HG02798 (cell line): Measurements from ENCODE around the gene ZNF692.
"Not testable (repeated sequence)": the region's sequence is repeated elsewhere in the genome, so short reads cannot be mapped to it uniquely, and the experiment has no call there.

ENCODE experiments used
- ATAC-seq: cut with Tn5 transposase; IDR thresholded peaks from one replicate; pipeline ENCODE4 v1.9.1; 2021; ENCODE audit warnings: mild to moderate bottlenecking; ENCODE audit not compliant: unreplicated experiment, poor library complexity

Gene ZNF692

DNA sequence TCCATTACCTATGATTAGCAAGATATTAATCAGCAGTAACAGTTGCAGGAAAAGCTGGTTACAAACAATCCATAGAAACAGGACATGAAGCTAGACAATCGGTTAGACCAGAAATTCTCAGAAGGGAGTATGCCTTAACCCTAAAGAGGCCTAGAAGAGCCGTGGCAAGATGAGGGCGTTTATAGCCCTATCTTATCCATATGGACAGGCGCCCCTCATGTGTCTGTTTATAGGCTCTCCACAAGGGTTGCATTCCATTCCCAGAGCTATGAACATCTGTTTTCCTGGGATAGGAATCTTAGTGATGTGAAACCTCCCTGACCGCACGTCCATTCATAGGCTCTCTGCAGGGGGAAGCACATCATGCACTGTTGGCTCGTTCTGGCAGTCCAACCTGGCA is 23.5 kb upstream of the ZNF692 start:
- ATAC-seq = not testable (repeated sequence)

DNA sequence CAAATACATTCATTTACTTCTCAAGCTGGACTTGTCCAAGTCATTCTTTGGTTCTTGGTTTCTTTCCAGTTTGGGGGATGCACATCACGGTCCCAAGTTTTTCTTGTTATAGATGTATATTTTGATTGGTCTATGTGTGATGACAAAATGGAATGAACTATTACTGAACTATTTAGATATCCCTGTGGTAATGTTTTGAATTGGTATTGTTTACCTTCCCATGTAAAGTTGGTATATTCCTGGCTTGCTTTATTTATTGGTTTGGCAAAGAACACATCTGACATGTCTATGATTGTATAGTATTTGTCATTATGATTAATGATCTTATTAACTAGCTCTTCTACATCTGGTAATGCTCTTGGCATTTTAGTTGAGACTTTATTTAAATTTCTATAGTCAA is 22.4 kb upstream of the ZNF692 start:
- ATAC-seq = no peak

DNA sequence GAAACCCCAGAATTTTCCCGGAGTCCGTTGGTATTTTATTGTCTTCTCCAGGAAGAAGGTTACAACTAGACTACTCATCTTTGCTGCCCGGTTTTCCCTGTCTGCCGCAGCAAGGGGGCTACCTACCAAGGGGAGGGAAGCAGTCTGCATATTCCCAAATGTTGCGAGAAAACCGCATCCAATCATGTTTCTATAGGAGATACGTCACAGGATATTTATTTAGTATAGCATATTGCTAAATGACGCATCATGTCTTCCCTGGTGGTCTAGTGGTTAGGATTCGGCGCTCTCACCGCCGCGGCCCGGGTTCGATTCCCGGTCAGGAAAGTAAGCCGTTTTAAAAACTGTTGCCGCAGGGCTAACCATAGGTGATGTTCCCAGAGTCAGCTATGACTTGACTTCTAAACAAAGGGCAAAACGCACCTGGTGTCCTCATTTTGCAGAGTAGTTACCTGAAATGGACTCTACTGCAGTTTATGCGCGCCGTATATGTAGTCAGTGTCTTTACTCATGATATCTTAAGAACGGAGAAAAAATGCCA is 15.2 kb upstream of the ZNF692 start:
- peak; percentile 68 for ATAC-seq

DNA sequence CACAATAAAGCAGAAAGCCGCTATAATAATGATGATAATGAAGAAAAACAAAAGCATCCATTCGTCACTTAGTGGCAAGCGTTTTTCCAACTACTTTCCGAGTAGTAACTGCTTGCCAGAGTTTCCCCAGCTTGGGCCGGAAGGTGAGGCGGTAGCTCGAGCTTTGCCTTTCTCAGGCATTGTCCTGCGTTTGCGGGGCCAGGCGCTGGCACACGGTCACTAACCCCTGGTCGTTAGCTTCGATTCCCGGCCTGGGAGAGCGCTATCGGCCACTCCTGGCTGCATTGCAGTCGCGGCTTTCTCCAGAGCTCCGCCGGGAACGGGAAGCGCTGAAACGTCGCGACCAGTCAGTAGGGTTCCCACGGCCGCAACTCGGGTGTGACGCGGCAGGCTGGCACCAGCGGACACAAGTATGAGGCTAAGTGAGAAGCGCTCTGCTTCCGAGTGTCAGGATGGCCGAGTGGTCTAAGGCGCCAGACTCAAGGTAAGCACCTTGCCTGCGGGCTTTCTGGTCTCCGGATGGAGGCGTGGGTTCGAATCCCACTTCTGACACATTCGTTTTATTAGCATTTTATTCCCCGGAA is 14.6 kb upstream of the ZNF692 start:
- ATAC-seq = peak; percentile 86

DNA sequence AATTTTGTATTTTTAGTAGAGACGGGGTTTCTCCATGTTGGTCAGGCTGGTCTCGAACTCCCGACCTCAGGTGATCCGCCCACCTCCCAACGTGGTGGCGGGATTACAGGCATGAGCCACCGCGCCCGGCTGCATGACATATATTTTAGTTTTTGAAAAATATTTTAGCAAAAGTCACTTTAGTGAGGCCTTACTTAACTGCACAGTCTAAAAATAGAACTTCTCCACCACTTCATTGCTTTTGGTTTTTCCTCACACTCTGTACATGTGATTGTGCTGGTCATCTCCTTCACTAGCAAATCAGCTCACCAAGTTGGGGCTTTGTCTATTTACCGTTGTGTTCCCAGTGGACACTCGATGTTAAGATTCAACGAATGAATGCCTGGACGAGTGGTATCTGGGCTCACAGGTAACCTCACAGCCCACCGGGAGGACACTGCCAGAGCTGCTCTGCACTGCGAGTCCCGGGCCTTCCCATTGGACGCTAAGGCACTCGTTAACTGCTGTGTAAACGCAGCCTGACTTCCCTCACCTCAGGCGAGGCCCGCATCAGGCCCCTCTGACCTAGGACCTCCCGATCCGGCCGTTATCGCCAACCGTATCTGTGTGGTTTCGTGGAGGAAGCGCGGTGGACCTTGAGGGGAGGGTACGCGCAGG is 14.0 kb upstream of the ZNF692 start:
- ATAC-seq = peak; percentile 33

DNA sequence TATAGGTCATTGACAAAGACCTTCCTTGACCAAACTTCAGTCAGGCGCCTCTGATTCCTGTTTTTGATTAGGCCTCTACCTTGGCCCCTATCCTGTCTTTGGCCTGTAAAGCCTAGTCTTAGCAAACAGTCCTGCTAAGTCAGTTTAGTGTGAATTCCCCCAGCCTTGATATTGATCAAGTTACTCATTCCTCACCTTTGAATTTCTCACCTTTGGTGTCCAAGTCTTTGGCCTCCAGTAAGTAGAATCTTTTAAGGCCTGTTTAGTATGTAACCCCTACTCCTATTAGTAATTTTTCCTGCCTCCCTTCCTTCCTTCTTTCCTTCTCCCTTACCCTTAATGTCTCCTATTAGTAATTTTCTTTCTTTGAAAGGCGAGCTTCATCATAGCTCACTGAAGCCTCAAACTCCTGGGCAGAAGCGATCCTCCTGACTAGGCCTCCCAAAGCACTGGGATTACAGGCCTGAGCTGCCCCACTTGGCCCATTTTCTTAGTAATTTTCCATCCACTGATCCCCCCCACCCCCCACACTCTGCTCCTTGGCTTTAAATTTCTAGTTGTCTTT is 13.0 kb upstream of the ZNF692 start:
- ATAC-seq = no peak

DNA sequence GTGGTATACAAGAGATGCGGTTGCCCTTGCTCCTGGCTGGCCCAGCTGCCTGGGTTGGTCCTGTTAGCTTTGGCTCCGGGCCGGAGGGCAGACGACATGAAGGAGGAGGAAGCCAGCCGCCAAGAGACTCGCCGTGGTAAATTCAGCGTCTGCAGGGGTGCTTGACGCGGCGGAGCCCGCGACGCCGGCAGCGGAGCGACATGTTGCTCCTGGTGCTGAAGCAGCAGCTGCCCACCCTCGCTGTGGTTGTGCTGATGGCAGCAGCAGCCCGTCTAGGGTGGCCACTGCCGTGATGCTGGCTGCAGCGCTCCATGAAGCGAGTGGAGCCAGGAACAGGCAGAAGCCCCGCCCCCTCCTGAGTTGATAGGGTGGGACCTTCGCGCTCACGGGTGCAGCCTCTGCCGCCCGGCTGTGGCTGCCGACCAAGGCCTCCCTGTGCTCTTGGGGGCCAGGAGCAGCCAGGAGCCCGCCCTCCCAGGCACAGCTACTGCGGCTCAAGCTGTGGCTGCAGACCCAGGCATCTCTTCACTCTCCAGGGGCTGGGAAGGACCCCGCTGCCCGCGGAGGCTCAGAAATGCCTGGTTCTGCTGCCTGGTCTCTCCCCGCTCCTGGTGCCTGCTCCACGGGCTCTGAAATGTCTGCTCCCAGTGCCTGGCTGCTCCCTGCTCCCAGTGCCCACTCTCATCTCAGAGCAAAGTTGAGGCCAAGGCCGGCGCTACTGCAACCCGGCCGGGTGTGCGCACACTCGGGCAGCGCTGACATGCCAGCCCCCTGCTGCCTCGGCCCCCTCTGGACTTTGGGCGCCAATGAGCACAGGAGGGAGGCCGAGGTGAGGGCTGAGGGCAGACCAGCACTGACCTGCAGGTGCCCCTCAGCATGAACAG is 4.4 kb upstream of the ZNF692 start:
- ATAC-seq = peak; percentile 68

DNA sequence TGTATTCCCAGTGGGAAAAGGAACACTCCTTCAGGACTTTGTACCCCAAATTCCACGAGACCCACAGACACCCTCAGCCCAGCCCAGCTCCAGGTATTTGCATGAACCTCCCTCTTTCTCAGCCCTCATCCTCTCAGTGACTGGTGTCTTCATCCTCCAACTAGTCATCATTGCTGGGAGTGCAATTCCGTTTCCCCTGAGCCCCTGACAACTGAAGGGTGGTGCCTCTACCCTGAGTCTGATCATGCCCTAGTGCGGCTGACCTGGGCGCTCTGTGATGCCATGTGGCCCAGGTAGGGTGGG is 3.8 kb upstream of the ZNF692 start:
- ATAC-seq = peak; percentile 1

DNA sequence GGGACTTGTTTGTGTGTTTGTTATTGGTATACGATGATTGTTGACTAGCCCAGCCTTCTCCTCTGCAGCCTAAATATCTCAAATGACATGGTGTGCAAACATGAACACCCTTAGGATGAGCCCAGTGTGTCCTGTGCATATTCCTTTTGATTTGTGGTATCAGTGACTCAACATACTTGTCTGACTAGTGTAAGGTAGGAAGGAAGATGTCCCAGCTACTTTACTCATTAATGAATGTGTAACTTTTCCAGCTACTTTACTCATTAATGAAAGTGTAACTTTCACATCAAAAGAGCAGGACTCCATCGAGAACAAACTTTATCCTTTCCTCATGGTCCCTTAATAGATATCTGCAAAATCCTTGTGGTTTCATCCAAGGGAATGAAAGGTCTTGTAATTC is 2.7 kb upstream of the ZNF692 start:
- no peak for ATAC-seq

DNA sequence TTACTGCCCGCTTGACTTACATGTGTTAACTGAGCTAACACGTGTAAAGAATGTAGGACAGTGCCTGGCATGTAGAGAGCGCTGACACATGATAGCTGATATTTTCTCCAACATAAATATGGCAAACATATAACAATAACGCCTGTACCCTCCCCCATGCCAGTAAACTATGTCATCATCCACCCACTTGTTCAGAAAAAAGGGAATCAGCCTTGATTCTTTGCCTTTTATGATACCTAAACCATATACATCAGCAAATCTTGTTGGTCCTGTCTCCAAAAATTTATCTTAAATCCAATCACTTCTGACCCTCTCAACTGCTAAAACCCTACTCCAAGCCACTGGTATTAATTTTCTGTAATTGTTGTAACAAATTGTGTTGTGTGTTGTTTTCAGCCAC is 1.1 kb upstream of the ZNF692 start:
- ATAC-seq = no peak

DNA sequence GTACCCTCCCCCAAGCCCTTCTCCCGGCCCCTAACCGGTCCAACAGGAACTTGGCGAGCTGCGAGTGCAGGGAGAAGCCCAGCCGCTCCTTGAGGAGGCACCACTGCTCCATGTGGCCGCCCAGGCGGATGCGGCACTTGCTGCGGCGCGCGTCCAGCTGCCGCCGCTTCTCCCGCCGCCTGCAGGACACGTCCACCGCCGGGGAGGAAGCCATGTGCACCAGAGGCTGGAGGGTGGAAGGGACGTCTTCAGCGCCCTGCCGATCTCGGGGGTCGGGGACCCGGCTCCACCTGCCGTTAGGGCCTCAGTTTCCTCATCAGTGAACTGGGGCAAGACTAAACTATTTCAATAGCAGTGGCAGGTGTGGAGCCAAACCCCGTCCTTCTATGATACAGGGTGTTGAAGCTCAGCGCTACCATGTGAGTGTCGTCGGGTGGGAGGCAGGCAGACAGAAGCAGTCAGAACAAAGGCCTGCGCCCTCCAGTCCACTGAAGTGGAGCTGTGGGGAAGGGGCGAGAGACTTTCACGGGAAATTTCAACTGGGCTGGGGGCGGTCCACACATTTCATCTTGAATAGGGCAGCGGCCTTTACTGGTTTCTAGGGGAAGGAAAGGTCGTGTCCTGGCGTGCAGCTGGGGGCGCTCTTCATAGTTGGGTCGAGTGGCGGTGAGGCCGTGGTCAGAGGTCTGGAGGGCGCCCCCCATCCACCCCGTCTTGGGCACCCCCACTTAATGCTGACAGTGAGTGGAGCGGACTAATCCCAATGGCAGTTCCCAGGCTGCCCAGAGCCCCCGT is 592 bp downstream of the ZNF692 start:
- peak; percentile 33 for ATAC-seq

DNA sequence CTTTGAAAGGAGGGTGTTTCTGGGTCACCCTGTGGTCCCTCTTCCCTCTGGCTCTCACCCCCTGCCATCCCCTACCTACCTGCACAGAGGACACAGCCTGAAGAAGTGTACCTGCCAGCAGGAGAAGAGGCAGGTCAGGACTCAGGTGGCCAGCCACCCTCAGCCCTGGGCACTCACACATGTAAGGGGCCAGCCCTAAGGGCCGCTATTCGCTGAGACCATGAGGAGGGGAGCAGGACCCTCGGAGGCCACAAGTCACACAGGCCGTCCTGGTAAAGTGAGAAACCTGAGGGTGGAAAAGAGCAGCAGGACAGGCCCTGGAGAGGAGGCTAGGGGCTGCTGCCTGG is 1.2 kb downstream of the ZNF692 start:
- ATAC-seq = no peak

DNA sequence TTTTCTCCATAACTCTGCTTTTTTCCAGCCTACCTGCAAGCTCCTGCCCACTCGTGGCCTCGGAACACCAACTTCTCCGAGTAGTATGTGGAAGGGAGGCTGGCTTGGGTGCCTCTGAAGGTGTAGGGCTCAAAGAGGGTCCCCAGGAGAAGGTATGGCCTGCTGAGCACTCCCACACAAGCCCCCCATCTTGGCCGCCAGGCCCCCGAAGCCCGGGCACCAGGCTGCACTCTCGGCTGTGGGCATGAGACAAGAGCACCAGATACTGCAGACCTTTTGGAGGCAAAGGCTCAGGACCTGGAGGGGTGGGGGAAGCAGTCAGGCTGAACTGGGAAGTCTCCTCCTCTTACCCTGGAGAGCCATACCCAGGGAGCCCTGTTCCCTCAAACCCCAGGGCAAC is 1.7 kb downstream of the ZNF692 start:
- ATAC-seq = no peak

DNA sequence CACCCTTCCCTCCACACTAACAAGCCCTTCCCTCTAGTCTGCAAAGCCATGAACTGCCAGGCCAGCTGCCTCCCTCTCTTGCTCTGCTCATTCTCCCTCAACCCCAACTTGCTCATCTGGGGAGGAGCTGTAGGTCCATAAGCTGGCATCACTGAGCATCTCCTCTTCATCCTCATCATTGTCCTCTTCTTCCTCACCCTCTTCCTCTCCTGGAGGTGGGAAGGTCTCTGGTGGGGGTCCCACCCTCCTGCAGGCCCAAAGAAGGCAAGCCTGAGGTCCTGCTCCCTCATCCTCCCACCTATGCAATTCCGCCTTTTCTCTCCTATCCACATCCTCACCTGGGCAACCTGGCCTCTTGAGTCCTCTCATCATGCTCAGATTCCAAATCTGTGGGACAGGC is 2.7 kb downstream of the ZNF692 start:
- ATAC-seq = no peak

DNA sequence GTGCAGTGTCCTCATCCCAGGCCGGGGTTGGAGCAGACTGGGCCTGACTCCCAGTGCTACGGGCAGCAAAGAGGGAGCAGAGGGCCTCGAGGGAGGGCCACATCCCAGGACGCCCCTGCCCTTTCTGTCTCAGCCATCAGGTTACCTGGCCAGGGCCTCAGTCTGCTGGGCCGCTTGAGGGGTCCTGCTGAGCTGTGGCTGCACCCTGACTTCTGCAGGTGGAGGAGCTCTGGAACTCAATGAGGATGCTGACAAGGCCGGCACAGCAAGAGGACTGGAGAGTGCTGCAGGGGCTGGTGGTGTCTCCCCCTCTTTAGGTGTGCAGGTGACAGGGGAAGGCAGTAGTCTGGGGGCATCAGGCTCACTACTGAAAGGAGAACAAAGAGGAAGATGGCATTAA is 3.3 kb downstream of the ZNF692 start:
- no peak for ATAC-seq

DNA sequence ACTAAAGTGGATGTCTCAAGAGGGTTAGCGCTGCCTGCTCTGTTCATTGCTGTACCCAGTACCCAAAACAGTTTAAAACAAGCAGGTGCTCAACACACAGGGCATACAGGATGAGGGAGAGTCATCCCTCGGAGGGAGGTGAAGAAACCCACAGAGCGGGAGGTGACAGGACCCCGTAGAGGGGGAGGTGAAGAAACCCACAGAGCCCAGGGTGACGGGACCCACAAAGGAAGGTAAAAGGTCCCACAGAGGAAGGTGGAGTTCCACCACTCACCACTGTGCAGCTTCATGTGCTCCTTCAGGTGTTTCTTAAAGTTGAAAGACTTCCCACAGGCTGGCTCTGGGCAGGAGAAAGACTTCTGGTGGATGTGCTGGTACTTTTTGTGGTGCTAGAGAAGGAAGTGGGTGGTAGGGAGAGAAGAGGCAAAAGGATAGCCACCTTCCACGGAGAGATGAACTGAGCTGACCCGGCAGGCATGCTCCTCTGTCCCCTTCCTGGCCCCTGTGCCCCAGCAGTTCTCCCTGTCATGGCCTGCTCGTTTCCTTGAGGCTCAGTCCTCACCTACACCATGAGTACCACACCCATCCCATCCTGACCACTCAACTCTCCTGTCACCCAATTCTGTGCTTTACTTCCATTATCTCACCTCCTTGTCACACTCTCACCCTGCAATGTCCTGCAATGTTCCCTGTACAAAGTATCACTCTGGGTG is 5.1 kb downstream of the ZNF692 start:
- ATAC-seq = no peak

DNA sequence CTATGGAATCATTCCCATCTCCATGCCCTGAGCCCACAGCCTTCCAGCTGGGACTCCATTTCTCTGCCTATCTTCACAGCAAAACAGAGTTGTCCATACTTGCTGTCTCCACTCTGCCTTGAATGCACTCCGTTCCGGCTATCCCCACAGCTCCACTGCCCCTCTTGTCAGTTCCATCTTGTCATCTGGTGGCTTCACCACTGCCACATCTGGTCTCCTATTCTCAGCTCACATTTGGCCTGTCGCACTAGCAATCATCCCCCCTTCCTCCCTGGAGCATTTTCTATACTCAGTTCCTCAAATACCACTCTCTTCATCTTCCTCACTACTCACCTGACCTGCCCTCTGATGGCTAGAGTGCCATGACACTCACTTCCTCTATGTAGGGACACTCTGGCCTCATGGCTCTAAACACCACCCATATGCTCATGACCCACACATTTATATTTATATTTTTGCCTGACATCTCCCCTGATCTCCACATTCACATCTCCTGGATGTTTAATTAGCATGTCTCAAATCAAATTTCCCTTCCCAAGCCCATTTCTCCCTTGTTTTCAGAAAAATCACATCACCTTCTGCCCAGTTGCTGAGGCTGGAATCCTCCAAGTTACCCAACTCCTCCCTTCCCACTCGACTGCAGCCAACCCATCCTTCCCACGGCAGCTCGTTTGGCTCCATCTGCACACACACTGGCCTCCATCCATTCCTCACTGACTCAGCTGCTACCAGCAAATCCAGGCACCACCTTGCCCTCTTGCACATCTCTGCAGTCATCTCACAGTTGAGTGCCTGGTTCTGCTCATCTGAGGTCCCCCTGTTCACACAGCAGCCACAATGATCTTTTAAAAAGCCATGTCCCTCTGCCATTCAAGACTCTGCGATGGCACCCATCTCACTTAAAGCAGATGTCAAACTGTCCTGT is 6.1 kb downstream of the ZNF692 start:
- ATAC-seq = no peak

DNA sequence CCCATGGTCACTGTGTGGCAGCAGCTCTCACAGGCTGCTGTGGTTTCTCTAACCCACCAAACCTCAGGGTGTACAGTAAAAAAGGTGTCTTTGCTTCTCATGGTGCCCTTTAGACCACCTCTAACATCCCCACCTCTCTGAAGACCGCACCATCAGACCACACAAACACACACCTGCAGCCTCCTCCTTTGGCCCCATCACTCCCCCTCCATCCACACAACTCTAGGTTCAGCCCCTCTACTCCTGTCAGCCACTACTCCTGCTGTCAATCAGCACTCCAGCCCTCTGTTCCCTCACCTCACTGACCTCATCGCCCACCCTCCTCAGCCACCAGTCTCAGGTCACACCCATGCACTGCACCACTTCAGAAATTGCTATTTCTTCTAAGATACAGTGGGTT is 7.5 kb downstream of the ZNF692 start:
- ATAC-seq = no peak
